ENCODE results near the gene CDK14. TPM values are rescaled to one million over a fixed set of nuclear protein-coding genes. Genes with fewer than 3 reads are reported as not detected.

The CDK14 gene
- total and polyA plus RNA-seq, 2 of the 8 experiments (the other 6 are each of a cell fraction or from before 2014, with no cell fraction given): 5.5 to 47.3 TPM

GRCh38 chr7:91239171-91239604 lies 643.1 kb downstream of the CDK14 start (continued):
- TF ChIP-seq MAFK (IDR thresholded peaks at IDR 0.05; ENCODE audit: low read depth, low read length) (no peak), JUND (IDR thresholded peaks at IDR 0.05; ENCODE audit: low read length) (no peak), CTCF (IDR thresholded peaks at IDR 0.05; ENCODE audit: control extremely low read depth in 1 of 3, insufficient read depth in 1 of 3, low read depth in 1 of 3, low read length in 3 of 3) (no peak)
